HG02885 (cell line): Measurements from ENCODE around the gene GPC3.

Experiments used
- ATAC-seq: cut with Tn5 transposase; IDR thresholded peaks from one replicate; pipeline ENCODE4 v1.9.1; 2021; ENCODE audit warnings: mild to moderate bottlenecking; ENCODE audit not compliant: unreplicated experiment, poor library complexity

GPC3 gene

DNA sequence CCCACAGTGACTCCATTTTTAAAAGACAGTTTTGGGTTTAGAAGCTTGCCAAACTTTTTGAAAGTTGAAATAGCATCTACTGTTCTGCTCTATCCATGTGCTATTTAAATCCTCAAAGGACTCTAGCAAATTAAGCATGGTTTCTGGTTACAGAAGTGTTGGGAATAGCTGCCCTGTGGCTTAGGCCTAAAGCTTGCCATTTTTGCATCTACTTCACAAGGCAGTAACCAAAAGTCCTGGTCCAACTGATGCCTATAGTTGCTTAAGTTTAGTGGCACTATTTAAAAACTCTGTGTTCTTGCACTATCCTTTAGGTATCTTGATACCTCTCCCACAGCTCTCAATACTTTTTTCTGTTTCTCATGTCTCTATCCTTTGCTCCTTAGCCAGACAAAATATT lies 319.1 kb downstream of the GPC3 start:
- ATAC-seq: no peak

DNA sequence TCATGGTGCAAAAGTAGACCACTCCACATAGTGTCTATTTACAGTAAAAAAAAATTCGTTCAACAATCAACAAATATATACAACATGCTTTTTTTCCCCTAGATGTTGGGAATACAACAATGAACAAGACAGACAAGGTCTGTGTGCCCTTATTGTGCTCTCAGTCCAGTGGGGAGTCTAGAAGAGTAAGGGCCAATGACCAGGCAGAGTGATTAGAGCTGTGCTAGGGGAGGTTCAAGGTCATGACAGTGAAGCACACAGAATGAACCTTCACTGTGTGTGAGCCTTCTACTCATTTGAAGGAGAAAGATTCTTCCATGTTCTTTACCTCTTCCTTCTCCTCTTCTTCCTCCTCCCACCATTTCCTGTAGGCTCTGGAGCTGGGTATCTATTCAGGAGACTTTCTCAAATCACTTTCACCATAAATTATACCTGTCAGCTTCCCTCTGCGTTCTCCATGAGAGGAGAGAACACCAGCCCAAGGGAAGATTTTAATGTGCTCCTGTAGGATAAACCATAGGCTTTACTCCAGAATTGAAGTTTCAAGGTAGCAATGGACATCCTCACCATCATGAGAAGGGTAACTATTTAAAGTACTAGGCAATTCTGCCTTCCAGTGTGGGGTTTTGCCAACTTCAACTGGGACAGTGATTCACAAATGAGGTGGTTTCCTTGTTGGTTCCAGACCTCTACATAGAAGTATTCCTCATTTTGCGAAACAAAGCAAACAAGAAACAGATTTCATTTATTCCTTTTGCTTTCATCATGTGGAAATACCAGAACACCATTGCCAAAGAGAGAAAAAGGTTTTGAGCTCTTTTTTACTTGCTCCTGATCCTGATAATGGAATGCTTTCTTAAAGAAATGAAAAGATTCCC lies 323.2 kb downstream of the GPC3 start:
- no peak for ATAC-seq

DNA sequence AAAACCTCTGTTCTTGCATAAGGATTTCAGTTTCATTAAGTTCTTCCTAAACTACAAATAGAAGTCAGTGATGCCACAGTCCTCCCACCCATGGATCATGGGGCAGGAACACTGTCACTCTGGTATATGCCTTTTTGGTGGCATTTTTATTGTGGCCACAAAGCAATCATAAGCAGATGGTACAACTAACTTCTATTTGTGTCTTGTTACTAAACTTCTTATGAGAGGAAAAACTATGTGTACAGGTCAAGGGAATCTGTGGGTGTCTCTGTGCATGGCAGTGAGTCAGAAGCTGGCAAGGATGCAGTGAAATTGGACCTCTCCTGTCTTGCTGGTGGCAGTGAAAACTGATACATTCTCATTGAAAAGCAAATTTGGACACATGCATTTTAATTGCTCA lies 325.1 kb downstream of the GPC3 start:
- ATAC-seq: no peak

DNA sequence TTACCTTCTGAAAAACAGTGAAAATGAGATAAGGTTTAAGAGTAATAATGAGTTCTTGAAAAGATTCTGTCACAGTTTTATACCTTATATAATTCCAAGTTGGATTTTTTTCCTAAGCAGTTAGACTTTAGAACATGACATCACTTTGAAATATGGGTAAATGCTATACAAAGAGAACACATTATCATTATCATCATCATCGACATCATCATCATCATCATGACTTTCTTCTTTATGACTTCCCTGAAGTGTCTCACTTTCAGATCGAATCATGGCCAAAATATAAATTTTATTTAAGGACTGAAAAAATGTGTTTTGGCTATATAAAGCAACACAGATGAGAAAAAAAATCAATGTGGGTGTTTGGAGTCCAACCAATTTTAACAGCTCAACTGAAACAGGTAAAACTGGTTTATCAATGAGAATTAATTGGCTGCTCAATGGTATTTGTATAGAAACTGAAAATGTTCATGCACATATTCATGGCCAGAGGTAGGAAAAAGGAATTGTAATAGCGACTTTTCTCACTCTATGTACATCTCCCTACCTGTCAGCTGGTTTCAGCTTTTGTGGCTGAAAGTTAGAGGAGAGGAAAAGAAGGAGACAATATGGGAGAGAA lies 327.0 kb downstream of the GPC3 start:
- ATAC-seq: no peak

DNA sequence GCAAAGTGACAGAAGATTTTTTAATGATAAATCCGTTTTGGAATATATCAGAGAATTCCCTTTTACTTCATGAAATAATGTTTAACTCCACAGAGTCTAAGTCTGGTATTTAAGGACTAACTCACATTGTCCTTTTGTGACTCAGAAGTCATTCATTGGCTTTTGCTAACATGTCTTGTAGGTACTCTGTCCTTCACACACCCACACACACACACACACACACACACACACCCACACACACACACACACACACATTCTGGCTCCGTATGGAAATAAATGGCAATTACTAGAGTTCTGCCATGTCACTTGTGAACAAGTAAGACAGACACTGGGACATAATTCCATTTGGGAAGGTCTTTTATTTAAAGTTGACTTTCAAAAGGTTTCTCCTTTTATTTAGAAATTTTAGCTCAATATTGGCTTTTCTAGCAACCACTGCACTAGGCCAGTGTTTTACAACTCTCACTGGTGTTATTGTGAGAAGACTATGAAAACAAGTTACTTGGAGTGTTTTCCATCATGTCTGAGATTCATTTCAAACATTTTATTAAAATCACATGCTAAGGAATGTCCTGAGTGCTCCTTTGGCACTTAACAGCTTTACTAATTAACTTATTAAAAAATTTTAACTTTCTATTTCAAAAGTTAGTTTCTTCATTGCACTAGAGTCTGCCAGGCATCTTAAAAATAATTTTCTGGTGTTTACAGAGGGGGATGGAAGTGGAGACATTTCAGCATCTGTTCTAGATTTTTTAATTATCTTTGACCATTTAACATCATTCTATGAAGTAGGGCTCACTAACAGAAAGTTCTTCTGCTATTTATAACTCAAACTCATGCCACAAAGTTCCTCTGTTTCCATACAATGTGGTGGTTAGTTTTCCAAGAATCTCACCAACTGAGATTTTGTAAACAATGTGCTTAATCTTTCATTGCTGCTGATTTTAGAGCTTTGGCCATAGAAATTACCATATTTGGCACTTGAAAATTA lies 329.8 kb downstream of the GPC3 start:
- no peak for ATAC-seq

DNA sequence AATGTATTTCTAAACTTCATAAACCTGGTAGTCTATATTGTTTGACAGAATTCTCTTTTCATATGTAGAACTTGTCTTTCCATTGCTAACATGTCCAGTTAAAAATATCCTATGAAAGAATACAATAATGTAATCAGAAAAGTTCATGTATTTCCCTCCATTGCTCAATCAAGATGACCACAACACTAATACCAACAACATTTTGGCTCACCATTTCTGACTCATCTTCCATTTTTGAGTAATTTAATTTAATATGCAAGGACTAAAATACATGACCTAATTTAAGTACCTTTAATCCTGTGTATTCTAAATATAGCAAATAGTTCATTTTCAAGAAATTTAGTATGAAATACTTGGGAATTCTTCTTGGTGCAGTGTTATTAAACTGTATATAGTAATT lies 330.6 kb downstream of the GPC3 start:
- ATAC-seq: no peak

DNA sequence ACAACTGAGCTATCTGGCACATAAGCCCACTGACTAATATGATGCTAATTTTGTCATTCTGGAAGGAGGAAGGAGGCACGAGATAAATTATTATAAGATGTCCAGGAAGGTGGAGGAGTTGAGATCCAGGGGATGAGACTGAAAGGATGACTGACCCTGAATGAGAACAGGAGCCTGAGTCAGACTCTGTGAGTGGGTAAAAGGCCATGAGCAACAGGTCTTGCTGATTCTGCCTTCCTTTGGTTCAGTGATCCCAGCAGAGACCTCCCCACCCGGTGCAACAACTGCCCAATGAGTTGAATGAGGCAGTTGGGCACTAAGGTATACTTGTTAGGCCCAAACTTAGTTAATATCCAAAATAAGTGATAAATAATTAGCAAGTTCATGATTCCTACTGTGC lies 332.0 kb downstream of the GPC3 start:
- ATAC-seq: no peak

DNA sequence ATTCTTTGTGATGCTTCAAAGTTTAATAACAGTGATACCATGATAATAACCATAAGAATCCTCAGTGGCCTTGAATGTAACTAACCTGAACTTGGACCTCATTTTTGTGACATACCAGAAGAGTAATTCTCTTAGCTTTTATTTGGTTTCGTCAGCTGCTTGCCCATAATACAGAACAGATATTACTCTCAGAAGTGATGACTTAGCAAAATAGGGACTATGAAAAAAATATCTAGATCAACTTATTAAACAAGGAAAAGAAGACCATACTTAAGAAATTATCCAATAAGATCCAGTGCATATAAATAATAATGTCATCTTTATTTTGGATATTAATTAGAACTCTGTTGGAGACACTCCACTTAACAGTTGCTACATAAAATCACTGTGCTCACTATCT lies 333.2 kb downstream of the GPC3 start:
- no peak for ATAC-seq

DNA sequence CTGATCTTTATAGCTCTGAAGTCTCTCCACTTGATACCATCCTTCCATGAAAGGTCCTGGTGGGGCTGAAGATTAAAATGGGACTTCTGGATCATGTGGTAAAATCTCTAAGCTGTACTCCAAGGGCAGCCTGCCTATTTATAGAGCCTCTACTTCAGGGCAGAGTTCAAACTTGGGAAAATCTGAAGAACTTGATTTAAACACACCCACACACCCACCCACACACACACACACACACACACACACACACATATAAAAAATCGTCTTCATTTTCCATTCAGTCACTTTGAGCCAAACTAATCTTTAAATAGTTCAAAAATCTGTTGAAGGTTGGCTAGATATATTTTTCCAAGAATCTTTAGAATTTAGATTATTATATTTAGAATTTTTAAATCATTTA lies 335.2 kb downstream of the GPC3 start:
- ATAC-seq: no peak

DNA sequence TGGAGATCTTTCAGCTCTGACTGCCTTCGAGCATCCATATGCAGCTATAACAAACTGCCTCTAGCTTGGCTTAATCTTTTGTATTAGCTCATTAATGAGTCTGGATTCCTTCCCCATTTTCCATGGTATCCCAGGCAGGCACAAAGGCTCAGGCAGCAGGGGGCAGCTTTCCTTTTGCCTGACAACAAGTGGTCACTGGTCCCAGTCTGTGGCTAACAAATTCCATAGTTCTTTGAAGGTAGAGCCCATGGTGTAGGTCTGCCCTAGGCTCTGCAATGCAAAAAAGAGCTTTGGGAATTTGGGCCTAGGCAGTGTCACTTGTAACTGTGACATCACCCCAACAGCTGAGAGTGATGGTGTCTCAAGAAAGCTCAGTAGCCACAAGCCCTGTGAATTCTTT lies 335.7 kb downstream of the GPC3 start:
- no peak for ATAC-seq

DNA sequence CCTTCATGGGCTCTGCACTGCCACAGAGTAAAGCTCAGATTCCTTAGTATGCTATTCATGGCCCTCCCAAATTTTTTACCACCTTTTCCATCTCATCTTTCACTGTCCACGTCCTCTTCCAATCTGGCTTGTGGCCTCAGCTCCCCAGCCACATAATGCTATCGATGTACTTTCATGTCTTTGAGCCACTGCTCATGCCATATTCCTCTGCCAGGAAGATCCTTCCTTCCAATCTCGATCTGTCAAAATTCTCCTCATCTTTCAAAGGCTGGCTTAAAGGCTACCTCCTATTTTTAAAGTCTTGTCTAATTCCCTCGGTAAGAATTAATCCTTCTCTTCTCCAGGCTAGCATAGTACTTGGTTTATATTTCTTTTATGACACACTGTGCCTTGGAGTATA lies 336.8 kb downstream of the GPC3 start:
- no peak for ATAC-seq

DNA sequence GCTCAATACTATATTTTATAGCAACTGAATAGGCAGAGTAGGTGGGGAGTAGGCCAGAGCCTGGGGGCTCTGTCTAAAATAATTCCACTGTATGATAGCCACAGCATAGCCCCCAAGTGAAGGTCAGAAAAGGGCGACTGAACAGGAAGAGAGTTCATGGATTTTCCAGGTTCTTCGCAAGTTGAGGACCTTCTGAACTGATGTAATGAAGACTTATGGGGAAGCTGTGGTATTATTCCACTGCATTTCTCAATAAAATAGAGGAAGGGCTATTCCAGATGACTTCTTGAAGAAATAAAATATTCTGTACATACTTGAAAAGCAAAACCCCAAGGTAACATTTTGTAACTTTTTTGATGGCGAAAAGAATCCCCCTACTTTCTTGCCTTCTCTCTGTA lies 338.7 kb downstream of the GPC3 start:
- no peak for ATAC-seq

DNA sequence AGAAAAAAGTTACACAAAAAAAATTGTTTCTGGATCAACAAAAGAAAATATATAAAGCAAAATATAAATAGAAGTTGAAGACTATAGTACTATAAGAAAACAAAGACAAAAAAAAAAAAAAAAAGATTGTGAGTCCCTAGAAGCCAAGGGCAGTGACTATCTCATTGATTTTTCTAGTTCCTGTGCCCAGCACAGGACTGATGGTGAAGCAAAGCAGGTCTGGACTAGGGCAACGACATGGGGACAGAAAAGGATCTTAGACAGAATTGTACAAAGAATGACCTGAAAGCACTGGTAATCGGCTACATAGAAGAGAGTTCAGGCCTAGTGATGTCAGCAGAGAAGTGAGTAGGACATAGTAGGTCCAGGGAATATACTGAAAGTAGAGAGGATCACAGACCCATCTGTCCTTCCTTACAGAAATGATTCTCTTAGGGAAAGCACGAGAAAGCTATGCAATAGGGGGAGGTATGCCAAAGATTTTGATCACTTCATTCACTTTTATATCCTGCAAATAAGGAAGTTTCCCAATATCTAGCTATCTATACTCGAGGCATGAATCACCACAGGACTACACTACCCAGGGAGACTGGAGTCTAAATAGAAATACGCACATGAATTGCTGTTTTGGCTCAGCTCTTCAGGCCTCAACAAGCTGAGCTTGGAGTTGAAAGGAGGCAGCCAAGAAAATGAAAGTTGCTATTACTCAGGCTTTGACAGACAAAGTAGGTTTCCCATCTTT lies 339.2 kb downstream of the GPC3 start:
- ATAC-seq: no peak

DNA sequence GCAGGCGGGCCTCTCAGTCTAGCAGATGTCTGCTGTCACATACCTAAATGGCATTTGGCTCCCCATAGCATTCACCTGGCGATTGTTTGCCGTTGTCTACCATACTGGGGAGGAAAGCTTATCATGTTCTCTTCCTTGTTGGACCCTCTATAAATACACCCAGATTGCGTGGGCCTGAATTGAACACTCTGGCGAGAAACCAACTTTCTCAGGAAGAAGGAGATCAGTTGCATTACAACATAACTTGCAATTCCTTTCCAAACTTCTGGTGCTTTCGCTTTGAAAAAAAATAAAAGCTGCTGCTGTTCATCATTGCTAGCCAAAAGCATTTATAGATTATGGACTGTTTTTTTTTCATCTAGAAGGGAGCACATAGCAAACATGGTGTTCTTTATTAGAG lies 340.1 kb downstream of the GPC3 start:
- ATAC-seq: no peak

DNA sequence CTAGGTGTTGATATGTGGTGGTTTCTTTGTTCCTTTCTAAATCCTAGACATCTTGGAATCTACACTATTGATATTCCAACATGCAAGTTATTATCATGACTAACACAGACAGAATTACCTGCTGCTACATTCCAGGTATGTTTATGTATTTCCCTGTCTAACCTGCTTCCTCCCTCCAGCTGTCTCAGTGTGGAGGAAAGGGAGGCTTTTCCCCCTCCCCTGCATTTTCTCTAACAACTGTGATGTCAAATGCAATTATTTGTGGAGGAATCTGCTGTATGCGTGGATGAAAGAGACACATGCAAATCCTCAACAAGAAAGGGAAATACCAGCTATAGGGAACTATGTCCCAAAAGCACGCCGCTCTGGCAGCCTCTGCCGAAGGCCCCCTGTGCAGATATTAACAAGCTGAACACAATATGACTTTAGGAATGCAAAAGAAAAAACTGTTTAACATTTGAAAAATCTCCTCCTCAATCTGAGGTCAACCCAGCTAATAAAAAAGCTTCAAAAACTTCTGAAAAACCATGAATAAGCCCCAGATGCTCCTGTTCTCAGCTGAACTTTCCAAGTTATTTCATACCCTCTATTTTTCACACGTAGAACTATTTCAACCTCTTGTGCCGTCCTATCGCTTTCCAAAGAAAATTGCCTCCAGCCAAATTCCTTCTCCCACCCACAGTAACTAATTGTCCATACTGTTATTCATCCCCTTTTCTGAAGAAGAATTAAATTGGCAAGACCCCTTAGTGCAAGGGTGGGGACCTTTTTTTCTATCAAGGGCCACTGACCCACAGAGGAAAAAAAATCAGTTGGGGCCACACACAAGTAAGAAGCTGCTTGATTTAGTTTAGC lies 345.0 kb downstream of the GPC3 start:
- ATAC-seq: no peak

DNA sequence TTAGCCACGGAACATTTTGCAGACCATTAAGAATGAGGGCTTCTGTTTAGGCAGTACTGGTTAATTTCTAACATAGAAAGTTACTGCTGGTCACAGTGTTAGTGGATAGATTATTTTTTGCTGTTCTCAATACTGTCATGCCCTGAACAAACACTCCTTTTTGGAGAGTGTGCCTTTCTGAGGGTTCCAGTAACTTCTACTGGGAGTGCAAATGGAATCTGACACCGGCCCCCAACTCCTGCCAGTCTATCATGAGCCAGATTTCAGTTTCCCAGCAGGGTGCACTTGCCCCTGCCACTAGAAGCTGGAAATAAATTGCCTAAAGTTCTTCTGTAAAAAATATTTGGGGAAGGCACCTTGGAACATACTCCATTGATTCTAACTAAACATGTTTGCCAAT lies 345.7 kb downstream of the GPC3 start:
- no peak for ATAC-seq

DNA sequence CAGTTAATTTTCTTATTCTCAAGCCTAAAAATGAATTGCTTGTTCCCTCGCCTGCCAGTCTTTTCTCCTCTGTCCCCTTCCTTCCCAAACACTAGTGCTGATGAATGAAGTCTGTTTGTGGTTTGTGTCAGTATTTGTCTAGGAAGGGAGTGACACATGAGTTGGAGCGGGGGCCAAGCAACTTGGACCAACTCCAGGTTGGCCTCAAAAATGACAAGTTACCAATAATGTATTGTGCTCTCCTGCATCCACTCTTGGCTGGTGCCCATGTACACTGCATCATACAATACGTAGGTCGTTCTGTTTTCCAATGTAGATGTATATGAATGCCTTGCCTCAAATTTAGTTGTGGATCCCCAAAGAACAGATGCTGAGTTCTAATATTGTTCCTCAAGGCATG lies 347.1 kb downstream of the GPC3 start:
- no peak for ATAC-seq

DNA sequence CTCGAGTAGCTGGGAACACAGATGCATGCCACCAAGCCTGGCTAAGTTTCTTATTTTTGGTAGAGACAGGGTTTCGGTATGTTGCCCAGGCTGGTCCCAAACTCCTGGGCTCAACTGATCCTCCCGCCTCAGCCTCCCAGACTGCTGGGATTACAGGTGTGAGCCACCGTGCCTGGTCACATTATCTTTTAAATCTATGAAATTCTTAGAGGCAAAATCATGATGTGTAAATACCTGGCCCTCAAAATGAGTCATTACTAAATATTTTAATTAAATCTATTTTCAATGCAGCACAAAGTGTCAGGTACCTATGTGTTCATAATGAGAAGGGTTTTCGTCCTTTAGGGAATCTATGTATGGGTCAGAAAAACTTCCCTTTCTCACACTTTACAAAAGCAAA lies 347.6 kb downstream of the GPC3 start:
- no peak for ATAC-seq

DNA sequence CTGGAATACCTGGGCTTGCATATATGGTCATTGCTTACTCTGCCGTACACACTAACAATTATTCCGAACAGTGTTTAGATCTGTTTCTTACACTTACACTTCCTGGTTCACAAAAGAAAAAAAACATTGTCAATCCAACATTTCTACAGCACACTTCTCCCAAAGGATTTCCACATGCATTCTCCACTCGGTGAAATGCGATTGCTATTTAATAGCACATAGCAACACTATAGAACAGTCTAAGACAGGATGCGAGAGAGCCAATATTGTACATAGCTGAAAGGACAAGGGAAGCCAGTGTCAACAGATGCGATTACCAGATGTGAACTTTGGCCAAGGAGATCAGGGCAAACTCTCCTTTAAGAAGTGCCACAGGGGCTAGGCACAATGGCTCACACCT lies 349.4 kb downstream of the GPC3 start:
- ATAC-seq: no peak
